HG03135 (cell line): ENCODE results near the gene AGPAT3.
A peak's percentile ranks its signal among the peaks of the same experiment; 100 is the strongest.

Source experiments
- ATAC-seq: cut with Tn5 transposase; IDR thresholded peaks from one replicate; pipeline ENCODE4 v1.9.1; 2021; ENCODE audit warnings: mild to moderate bottlenecking, moderate library complexity; ENCODE audit not compliant: unreplicated experiment

The AGPAT3 gene

GRCh38 chr21:43861706-43862105 is 3.3 kb upstream of the AGPAT3 start:
- ATAC-seq: no peak

GRCh38 chr21:43864313-43864961 is 586 bp upstream of the AGPAT3 start:
- peak; percentile 10 for ATAC-seq

- ATAC-seq: peak; percentile 31
These were observed 677 bp downstream of the AGPAT3 start for GRCh38 chr21:43865540-43866259.

GRCh38 chr21:43866260-43866629 is 1.2 kb downstream of the AGPAT3 start:
- ATAC-seq: no peak

GRCh38 chr21:43866659-43867331 is 1.8 kb downstream of the AGPAT3 start:
- no peak for ATAC-seq

- no peak for ATAC-seq
These were observed 2.3 kb downstream of the AGPAT3 start for GRCh38 chr21:43867332-43867703.

GRCh38 chr21:43867948-43868347 is 2.9 kb downstream of the AGPAT3 start:
- no peak for ATAC-seq

GRCh38 chr21:43868461-43868860 is 3.4 kb downstream of the AGPAT3 start:
- ATAC-seq: no peak

GRCh38 chr21:43869486-43870325 is 4.7 kb downstream of the AGPAT3 start:
- no peak for ATAC-seq

- ATAC-seq: no peak
These were observed 6.5 kb downstream of the AGPAT3 start for GRCh38 chr21:43871487-43871886.

- ATAC-seq: no peak
These were observed 7.6 kb downstream of the AGPAT3 start for GRCh38 chr21:43872531-43873197.

- ATAC-seq: no peak
These were observed 8.7 kb downstream of the AGPAT3 start for GRCh38 chr21:43873673-43874072.

GRCh38 chr21:43874085-43874805 is 9.2 kb downstream of the AGPAT3 start:
- no peak for ATAC-seq

GRCh38 chr21:43876605-43877004 is 11.6 kb downstream of the AGPAT3 start:
- no peak for ATAC-seq

- no peak for ATAC-seq
These were observed 13.0 kb downstream of the AGPAT3 start for GRCh38 chr21:43877936-43878575.

GRCh38 chr21:43879348-43880110 is 14.5 kb downstream of the AGPAT3 start:
- no peak for ATAC-seq

- no peak for ATAC-seq
These were observed 15.3 kb downstream of the AGPAT3 start for GRCh38 chr21:43880111-43880985.

GRCh38 chr21:43881283-43881682 is 16.3 kb downstream of the AGPAT3 start:
- ATAC-seq: no peak
